HepG2 (cell line): ENCODE data around the gene DNAJC5. TPM values are rescaled to one million over a fixed set of nuclear protein-coding genes. Genes with fewer than 3 reads are reported as not detected.

Experiments used
- AFF4 ChIP-seq: sonication (generic); formaldehyde crosslinking; IDR thresholded peaks from 2 replicates; pipeline ENCODE4 v1.4.0; 2020; ENCODE audit warnings: missing genetic modification reagents
- AGO2 ChIP-seq: fragments of 200-400 bp; formaldehyde crosslinking; optimal IDR thresholded peaks from 2 replicates; pipeline ENCODE3; 2017; ENCODE audit warnings: mild to moderate bottlenecking, low read depth, low read length, moderate library complexity
- DNMT1 ChIP-seq: sonication (generic); formaldehyde crosslinking; IDR thresholded peaks from 2 replicates; pipeline ENCODE4 v1.5.1; 2020; ENCODE audit warnings: mild to moderate bottlenecking, missing genetic modification reagents
- FOXC1 ChIP-seq: sonication (generic); formaldehyde crosslinking; IDR thresholded peaks from 2 replicates; pipeline ENCODE4 v1.8.0; 2022; ENCODE audit warnings: mild to moderate bottlenecking, missing genetic modification reagents, borderline replicate concordance
- HCFC1 ChIP-seq: fragments of 150-350 bp; IDR thresholded peaks from 2 replicates; pipeline ENCODE4 v1.6.1; 2014; ENCODE audit warnings: low read depth, low read length
- HDAC1 ChIP-seq: sonication (generic); formaldehyde crosslinking; IDR thresholded peaks from 2 replicates; pipeline ENCODE4 v1.5.1; 2020; ENCODE audit warnings: mild to moderate bottlenecking, missing genetic modification reagents
- HDAC2 ChIP-seq: sonication (generic); formaldehyde crosslinking; IDR thresholded peaks from 2 replicates; pipeline ENCODE4 v1.4.0; 2020; ENCODE audit warnings: missing genetic modification reagents
- KLF13 ChIP-seq: sonication (generic); formaldehyde crosslinking; IDR thresholded peaks from 2 replicates; pipeline ENCODE4 v1.4.0; 2020; ENCODE audit warnings: mild to moderate bottlenecking, missing genetic modification reagents
- KMT2A ChIP-seq: sonication (generic); formaldehyde crosslinking; IDR thresholded peaks from 2 replicates; pipeline ENCODE4 v1.4.0; 2020; ENCODE audit warnings: missing genetic modification reagents
- MLLT10 ChIP-seq: sonication (generic); formaldehyde crosslinking; IDR thresholded peaks from 2 replicates; pipeline ENCODE4 v1.4.0; 2020; ENCODE audit warnings: missing genetic modification reagents
- MXI1 ChIP-seq: IDR thresholded peaks from 3 replicates; pipeline ENCODE4 v1.6.1; 2012; ENCODE audit warnings: low read depth, low read length, inconsistent platforms, borderline replicate concordance
- NFIB ChIP-seq: sonication (generic); formaldehyde crosslinking; IDR thresholded peaks from 2 replicates; pipeline ENCODE4 v1.9.0; 2021; ENCODE audit warnings: missing genetic modification reagents, mild to moderate bottlenecking, borderline replicate concordance
- NFRKB ChIP-seq: fragments of 450-650 bp; IDR thresholded peaks from 2 replicates; pipeline ENCODE4 v1.6.1; 2017
- SNRNP70 ChIP-seq: fragments of 200-400 bp; formaldehyde crosslinking; IDR thresholded peaks from 2 replicates; pipeline ENCODE4 v1.6.1; 2017; ENCODE audit warnings: mild to moderate bottlenecking, low read depth, low read length, moderate library complexity
- SOX5 ChIP-seq: IDR thresholded peaks from 2 replicates; pipeline ENCODE4 v1.6.1; 2016; ENCODE audit warnings: borderline replicate concordance
- SRSF4 ChIP-seq: fragments of 200-400 bp; formaldehyde crosslinking; IDR thresholded peaks from one replicate; pipeline ENCODE4 v1.6.1; 2018; ENCODE audit warnings: mild to moderate bottlenecking, low read depth, low read length, moderate library complexity; ENCODE audit not compliant: poor library complexity, severe bottlenecking
- TFDP2 ChIP-seq: sonication (generic); formaldehyde crosslinking; IDR thresholded peaks from 2 replicates; pipeline ENCODE4 v1.4.0; 2020; ENCODE audit warnings: missing genetic modification reagents
- ZBTB39 ChIP-seq: sonication (generic); formaldehyde crosslinking; IDR thresholded peaks from 2 replicates; pipeline ENCODE4 v1.5.0; 2020; ENCODE audit warnings: missing genetic modification reagents
- ZNF451 ChIP-seq: sonication (generic); formaldehyde crosslinking; IDR thresholded peaks from 2 replicates; pipeline ENCODE4 v1.5.0; 2020; ENCODE audit warnings: mild to moderate bottlenecking, missing genetic modification reagents
- ZNF547 ChIP-seq: sonication (generic); formaldehyde crosslinking; IDR thresholded peaks from 2 replicates; pipeline ENCODE4 v1.5.1; 2020; ENCODE audit warnings: mild to moderate bottlenecking, missing genetic modification reagents
- ZNF572 ChIP-seq: sonication (generic); formaldehyde crosslinking; IDR thresholded peaks from 2 replicates; pipeline ENCODE4 v1.5.1; 2020; ENCODE audit warnings: mild to moderate bottlenecking, missing genetic modification reagents
- ZNF737 ChIP-seq: sonication (generic); formaldehyde crosslinking; IDR thresholded peaks from 2 replicates; pipeline ENCODE4 v1.5.0; 2020; ENCODE audit warnings: missing genetic modification reagents, mild to moderate bottlenecking, borderline replicate concordance
- ZSCAN20 ChIP-seq: sonication (generic); formaldehyde crosslinking; IDR thresholded peaks from 2 replicates; pipeline ENCODE4 v1.4.0; 2020; ENCODE audit warnings: missing genetic modification reagents, mild to moderate bottlenecking, borderline replicate concordance
- ZSCAN31 ChIP-seq: sonication (generic); formaldehyde crosslinking; IDR thresholded peaks from 2 replicates; pipeline ENCODE4 v1.5.0; 2020; ENCODE audit warnings: low read depth, mild to moderate bottlenecking, missing genetic modification reagents
- polyA plus RNA-seq, 8 experiments: library from polyadenylated mRNA; depleted of rRNA in 3 of 8; stranded (reverse) in 7 of 8; unstranded in 1 of 8; fragments of >200 nt; fragmentation: Illumina TruSeq in 4 of 8; extraction: Trizol in 4 of 8; gene quantifications; 2 replicates each; pipeline versions ENCODE4 v1.2.1 to v1.2.3, GENCODE V29; 2011 to 2016; ENCODE audit warnings: low read depth in 4 of 8, missing spikeins in 1 of 8, mixed read lengths in 1 of 8; ENCODE audit not compliant: insufficient read depth in 1 of 8
- total RNA-seq, 5 experiments: library from RNA; depleted of rRNA; stranded (reverse); fragments of >200 nt; fragmentation: Illumina TruSeq; extraction: Trizol; gene quantifications; 2 replicates each; pipeline ENCODE4 v1.2.3, GENCODE V29; 2016; ENCODE audit warnings: low read depth in 1 of 5

The DNAJC5 gene
- total and polyA plus RNA-seq, 2 of the 13 experiments (the other 11 are each of a cell fraction or from before 2014, with no cell fraction given), result 42.8 to 64.5 TPM

- TF ChIP-seq ZBTB39 (no peak), MLLT10 (CRISPR knock-in tag) (no peak), ZSCAN20 (no peak), SOX5 (no peak), MXI1 (no peak), SNRNP70 (no peak), KLF13 (no peak), DNMT1 (CRISPR knock-in tag) (peak; percentile 63; the same call in 1 of the 2 replicates), NFIB (CRISPR knock-in tag) (0 out of 2 replicates have a peak, but pooled peaks have one; percentile 40), AGO2 (peak; percentile 66), ZNF737 (no peak), SRSF4 (no peak), ZNF451 (CRISPR knock-in tag) (no peak), NFRKB (no peak), ZNF547 (CRISPR knock-in tag) (no peak), KMT2A (CRISPR knock-in tag) (0 out of 2 replicates have a peak, but pooled peaks have one; percentile 9), AFF4 (CRISPR knock-in tag) (0 out of 2 replicates have a peak, but pooled peaks have one; percentile 26), HDAC1 (no peak), ZSCAN31 (CRISPR knock-in tag) (no peak), ZNF572 (0 out of 2 replicates have a peak, but pooled peaks have one; percentile 23), HCFC1 (no peak), HDAC2 (no peak), TFDP2 (CRISPR knock-in tag) (no peak), FOXC1 (no peak)
Measured at GRCh38 chr20:63953764-63954429, 59.0 kb downstream of the DNAJC5 start (continued).
